Transverse colon (tissue), 3 donors: ENCODE data around the gene ABHD12.

Source experiments
- CTCF ChIP-seq, 5 experiments: fragments of 200-600 bp in 3 of 5; fragments of 450-650 bp in 2 of 5; sonication (generic) in 3 of 5; IDR thresholded peaks; 1 replicate in 2 of 5; 2 replicates in 3 of 5; pipeline ENCODE4 v1.5.1; 2016 to 2017; ENCODE audit warnings: antibody characterized with exemption in 5 of 5, inconsistent platforms in 3 of 5, mild to moderate bottlenecking in 2 of 5, moderate library complexity in 1 of 5
- EP300 ChIP-seq: sonication (generic); formaldehyde crosslinking; IDR thresholded peaks from one replicate; pipeline ENCODE4 v1.6.1; 2017; ENCODE audit warnings: antibody characterized with exemption, low read depth
- POLR2A ChIP-seq: fragments of 450-650 bp; IDR thresholded peaks from one replicate; pipeline ENCODE4 v1.6.1; 2016; ENCODE audit warnings: antibody characterized with exemption, mild to moderate bottlenecking, moderate library complexity

GRCh38 chr20:25306991-25307903, 83.4 kb downstream of the ABHD12 start:
- TF ChIP-seq CTCF (IDR thresholded peaks at IDR 0.05) (no peak), EP300 (no peak), POLR2A (no peak)
